ENCODE measurements around the gene ARHGEF33.

Gene ARHGEF33

GRCh38 chr2:38951766-38952165 is 62.1 kb downstream of the ARHGEF33 start:
- in situ Hi-C loops (cut with MboI; ENCODE audit: low sequenced_read_pairs) = no loop called here

DNA sequence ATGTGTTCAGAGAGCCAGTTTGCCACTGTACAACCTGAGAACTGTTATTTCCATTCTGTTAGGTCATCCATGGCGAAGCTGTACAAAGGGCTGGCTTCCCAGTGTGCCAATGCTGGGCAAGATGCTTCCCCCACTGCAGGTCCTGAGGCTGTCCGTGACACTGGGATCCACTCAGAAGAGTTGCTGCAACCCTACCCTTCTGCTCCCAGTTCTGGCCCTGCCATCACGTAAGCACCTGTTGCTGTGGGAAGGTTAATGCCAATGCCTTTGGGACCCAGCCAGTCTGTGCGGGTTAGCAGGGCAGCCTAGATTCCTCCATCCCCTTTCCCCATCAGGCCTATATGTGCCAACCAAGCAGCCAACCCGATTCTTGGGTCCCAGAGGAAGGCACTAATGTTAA is 68.3 kb downstream of the ARHGEF33 start:
- in situ Hi-C loops (cut with MboI; ENCODE audit: low sequenced_read_pairs) = no loop called here

DNA sequence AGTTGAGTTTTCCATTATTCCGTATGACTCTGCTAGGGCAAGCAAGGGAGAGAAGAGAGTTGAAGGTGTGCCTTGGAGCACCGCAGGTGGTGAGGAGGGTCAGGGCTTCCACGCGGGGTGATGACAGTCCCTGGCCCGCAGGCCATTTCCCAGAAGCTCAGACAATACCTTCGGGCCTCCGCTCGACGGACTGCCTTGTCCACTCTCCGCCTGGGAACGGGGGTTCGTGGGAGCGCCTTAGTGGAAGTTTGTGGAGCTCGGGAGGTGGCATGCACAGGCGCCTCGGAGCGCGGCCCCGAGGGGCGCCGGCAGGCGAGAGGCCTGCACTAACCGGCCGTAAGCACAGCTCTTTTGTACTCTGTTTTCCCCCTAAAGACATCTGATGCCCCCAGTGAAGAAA is 69.8 kb downstream of the ARHGEF33 start:
- in situ Hi-C loops (cut with MboI; ENCODE audit: low sequenced_read_pairs) = no loop called here

- in situ Hi-C loops (cut with MboI; ENCODE audit: low sequenced_read_pairs) = no loop called here
Measured at GRCh38 chr2:38959938-38960608, 70.4 kb downstream of the ARHGEF33 start.

DNA sequence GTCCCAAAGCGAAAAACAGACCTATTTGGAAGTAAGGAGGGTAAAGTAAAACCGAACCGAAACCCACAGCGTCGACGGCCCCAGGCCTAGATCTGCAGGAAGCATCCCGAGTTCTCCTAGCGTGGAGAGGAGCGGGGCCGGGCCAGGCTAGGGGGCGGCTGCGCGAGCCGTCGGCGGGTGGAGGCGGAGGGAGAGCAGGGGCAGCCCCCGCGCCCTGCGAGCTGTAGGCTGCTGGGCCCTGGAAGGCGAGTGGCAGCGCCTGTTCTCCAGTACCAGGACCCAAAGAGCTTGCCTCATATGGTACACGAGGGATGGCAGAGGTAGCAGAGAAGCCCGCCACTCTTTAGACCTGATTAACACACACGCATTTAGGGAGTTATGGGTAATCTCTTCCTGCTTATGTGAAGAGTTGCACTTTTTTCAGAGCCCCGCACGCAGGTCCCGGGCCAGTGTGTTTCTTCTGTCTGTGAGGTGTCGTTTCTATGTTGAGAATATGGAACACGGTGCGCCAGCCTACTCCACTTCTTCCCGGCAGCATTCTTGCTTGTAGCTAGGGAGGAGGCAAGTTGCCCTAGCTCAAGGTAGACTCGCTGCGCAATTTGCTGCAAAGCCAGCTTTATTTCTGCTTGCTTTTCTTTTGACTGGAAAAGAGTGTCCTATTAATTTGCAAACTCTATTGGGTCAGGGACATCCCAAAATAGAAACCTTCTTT is 71.1 kb downstream of the ARHGEF33 start:
- in situ Hi-C loops (cut with MboI; ENCODE audit: low sequenced_read_pairs) = no loop called here

DNA sequence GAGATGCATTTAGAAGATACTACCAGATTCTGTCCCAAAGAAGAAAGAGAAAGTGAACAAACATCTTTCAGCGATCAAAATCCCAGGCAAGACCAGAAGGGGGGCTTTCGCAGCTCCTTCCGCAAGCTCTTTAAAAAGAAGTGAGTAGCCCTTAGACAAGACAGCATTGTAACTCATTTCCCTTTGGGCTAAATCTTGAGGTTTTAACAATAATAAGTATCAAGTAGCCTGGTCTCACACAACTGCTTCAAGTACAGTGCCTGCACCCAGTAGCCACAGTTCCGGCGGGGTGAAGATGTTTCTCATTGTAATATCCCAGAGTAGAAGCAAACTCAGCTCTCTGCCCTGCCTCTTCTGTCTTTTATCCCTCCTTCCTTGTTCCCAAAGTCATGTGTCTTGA is 76.3 kb downstream of the ARHGEF33 start:
- in situ Hi-C loops (cut with MboI; ENCODE audit: low sequenced_read_pairs) = no loop called here

DNA sequence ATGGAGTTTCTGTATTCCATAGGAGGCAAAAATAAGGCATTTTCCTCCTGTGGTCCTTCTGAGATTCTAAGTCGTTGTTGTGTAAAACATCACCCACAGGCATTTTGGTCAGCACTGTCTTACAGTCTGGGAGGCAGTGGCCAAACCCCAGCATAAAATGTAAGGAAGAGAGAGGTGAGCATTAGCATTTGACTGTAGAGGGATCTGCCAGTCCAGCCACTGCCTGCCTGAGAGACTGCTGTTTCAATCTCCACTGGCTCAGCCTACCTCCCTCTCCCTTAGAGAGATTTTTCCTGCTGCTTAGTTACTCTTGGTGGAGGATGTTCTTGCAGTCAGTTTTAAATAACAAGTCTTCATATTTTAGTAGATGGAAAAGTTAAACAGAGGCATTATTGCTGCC is 77.0 kb downstream of the ARHGEF33 start:
- in situ Hi-C loops (cut with MboI; ENCODE audit: low sequenced_read_pairs) = no loop called here

DNA sequence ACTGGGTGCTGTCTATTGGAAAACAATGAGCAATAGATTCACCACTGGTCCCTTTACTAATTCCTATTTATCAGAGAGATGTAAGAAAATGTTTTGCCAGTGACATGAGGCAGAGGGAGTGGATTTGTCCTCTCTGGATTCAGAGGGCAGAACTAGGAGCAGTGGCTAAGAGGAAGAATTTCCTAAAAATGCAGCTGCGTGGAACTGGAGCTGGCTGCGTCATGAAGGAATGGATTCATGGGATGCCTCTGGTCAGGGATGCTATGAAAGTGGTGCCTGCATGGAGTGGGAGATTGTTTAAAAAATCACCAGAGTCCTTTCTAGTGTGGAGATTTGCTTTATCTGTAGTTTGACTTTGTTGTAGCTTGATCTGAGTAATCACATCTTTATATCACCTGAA is 78.3 kb downstream of the ARHGEF33 start:
- in situ Hi-C loops (cut with MboI; ENCODE audit: low sequenced_read_pairs) = no loop called here

- in situ Hi-C loops (cut with MboI; ENCODE audit: low sequenced_read_pairs) = no loop called here
Measured at GRCh38 chr2:38971377-38971776, 81.7 kb downstream of the ARHGEF33 start.

DNA sequence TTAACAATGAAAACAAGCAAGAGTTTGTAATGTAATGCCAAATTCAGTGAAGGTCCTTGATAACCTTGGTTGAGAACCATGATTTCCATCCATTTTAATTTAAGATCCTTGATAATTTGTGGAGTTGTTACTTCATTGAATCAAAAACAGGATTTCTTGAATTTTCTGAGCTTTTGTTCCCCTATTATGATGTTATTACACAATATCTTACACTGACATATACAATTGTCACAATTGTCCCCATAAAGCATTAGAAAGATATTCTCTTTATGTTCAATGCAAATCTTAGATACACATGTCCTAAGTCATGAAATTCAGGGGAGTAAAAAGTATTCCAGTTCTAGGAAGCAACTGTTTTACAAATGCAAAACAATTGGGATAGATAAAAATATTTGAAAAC is 83.6 kb downstream of the ARHGEF33 start:
- in situ Hi-C loops (cut with MboI; ENCODE audit: low sequenced_read_pairs) = no loop called here

DNA sequence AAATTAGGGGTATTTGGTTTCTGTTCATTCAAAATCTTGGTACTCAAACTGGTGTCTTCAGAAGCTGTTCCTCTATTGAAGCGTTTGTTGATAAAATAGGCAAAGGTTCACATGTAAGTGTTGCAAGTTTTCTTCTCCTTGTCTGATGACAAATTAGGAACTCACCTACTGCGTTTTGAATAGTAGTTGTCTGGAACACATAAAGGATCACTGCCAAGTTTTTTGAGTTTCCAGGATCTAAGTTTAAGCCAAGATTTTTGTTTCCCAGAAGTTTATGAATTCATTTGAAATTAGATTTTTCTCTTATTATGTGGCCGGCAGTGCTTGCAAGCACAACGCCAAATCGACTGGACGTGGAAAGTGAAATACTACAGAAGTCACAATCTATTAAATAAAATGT is 85.4 kb downstream of the ARHGEF33 start:
- in situ Hi-C loops (cut with MboI; ENCODE audit: low sequenced_read_pairs) = no loop called here

GRCh38 chr2:38977047-38977446 is 87.4 kb downstream of the ARHGEF33 start:
- in situ Hi-C loops (cut with MboI; ENCODE audit: low sequenced_read_pairs) = no loop called here

- in situ Hi-C loops (cut with MboI; ENCODE audit: low sequenced_read_pairs) = no loop called here
Measured at GRCh38 chr2:38978296-38978903, 88.7 kb downstream of the ARHGEF33 start.

DNA sequence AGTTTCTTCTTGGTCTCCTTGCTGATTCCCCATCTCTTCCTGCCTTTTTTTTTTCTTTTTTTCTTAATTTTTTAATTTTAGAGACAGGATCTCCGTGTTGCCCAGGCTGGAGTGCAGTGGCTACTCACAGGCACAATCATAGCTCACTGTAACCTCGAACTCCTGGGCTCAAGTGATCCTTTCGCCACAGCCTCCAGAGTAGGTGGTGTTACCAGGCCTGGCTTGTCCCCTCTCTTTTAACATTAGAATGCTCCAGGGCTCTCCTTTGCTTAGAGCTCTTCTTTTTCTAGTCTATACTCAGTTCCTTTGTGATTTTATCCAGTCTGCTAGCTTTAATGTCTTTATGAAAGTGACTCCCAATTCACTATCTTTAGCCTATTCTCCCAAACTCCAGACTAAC is 89.2 kb downstream of the ARHGEF33 start:
- in situ Hi-C loops (cut with MboI; ENCODE audit: low sequenced_read_pairs) = no loop called here

- in situ Hi-C loops (cut with MboI; ENCODE audit: low sequenced_read_pairs) = no loop called here
Measured at GRCh38 chr2:38981003-38981669, 91.5 kb downstream of the ARHGEF33 start.

GRCh38 chr2:38981670-38982357 is 92.1 kb downstream of the ARHGEF33 start:
- in situ Hi-C loops (cut with MboI; ENCODE audit: low sequenced_read_pairs) = no loop called here

GRCh38 chr2:38982498-38982897 is 92.8 kb downstream of the ARHGEF33 start:
- in situ Hi-C loops (cut with MboI; ENCODE audit: low sequenced_read_pairs) = no loop called here

DNA sequence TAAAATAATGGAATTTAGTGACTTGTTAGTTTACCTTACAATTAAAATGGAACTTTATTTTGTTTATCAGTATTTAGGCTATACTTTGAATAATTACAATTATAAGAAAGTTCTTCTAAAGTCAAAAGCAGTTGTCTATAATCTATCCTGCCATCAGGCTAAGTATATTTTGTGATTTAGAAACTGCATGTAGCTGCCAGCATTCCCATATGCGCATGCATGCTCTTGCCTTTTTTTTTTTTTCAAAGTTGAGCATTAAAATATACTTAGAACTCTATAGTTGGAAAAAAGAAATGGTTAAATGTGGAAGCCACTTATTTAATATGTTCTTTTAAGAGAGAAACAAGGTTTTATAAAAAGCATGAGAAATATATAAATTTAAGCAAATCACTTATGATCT is 99.0 kb downstream of the ARHGEF33 start:
- in situ Hi-C loops (cut with MboI; ENCODE audit: low sequenced_read_pairs) = no loop called here

DNA sequence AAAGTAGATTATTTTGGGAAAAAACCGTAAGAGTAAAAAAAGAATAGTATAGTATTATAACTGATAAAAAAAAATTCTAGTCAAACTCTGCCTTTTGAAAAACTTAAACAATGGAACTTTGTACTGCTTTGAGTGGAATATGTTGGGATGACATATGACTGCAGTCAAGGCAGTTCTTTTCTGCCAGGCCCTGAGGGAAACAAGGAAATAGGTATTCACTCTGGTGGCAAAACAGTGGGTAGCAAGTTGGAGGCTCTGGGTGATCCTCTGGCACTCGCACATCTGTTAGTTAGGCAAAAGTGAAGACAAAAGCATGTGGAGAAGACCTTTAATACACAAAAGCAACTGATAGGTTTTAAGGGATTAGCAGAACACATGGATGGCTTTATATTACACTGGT is 102.2 kb downstream of the ARHGEF33 start:
- in situ Hi-C loops (cut with MboI; ENCODE audit: low sequenced_read_pairs) = no loop called here

DNA sequence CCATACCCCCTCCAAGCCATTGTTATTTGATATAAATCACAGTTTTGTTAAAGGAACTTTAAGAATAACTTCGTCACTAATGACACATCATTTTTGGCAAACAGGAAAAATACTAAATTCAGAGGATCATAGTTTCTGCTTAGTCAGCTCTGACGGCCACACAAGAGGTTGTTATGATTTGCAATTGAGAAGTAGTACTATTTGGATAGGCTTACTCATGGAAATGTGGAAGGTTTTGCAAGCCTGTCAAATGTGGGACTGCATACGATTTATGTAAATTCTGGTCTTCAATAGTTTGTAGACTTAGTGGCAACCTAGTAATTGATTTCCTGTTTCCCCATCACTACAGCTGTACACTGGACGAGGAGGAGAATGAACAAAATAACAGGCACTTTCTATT is 108.1 kb downstream of the ARHGEF33 start:
- in situ Hi-C loops (cut with MboI; ENCODE audit: low sequenced_read_pairs) = no loop called here

DNA sequence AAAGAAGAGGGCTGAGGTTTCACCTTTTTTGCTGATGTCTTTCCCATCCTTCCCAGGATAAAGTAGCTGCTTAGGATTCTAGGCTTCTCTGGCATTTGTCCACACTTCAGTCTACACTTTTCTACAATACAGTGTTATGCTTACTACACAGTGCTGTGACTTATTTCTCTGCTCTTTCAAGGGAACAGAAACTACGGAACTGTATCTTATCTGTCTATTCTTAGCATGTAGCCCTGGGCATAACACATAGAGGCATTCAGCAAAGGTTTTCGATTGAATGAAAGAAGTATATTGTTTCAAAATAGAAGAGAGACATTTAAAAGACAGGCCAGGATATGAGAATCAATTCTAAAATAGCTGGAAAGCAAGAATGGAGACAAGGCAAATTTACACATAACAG is 110.9 kb downstream of the ARHGEF33 start:
- in situ Hi-C loops (cut with MboI; ENCODE audit: low sequenced_read_pairs) = no loop called here

Data from HL-60/S4 treated with retinoic acid at 250 ng/mL for 4 days and 3 days (cell line).